HL-60 (cell line): ENCODE data around the gene GALNT5.

Experiments
- DNase-seq, 2 experiments: peaks; one replicate each; pipeline ENCODE4 v3.0.0-alpha.2; 2010 to 2020; ENCODE audit warnings: low read depth in 1 of 2, low spot score in 1 of 2
- H3K27ac ChIP-seq: fragments of 250-450 bp; sonication (Bioruptor Pico); replicated peaks from 2 replicates; pipeline ENCODE4 v1.5.1; 2020; ENCODE audit warnings: mild to moderate bottlenecking, moderate library complexity
- H3K27me3 ChIP-seq: fragments of 250-450 bp; sonication (Bioruptor Pico); 2 replicates; pipeline ENCODE4 v1.5.1; 2021; ENCODE audit warnings: mild to moderate bottlenecking, moderate library complexity; ENCODE audit not compliant: insufficient read depth, poor library complexity, severe bottlenecking
- H3K4me3 ChIP-seq: replicated peaks from 2 replicates; pipeline ENCODE4 v1.5.1; 2011; ENCODE audit warnings: mild to moderate bottlenecking, control low read depth, low read length; ENCODE audit not compliant: insufficient read depth
- GABPA ChIP-seq: IDR thresholded peaks from 2 replicates; pipeline ENCODE4 v1.6.1; 2012; ENCODE audit warnings: low read depth
- POLR2AphosphoS5 ChIP-seq: IDR thresholded peaks from 2 replicates; pipeline ENCODE4 v1.6.1; 2012; ENCODE audit warnings: low read depth
- SPI1 ChIP-seq: IDR thresholded peaks from 2 replicates; pipeline ENCODE4 v1.6.1; 2012; ENCODE audit warnings: low read depth, mild to moderate bottlenecking, borderline replicate concordance
- TF ChIP-seq, protein P1 (sequence below): IDR thresholded peaks from one replicate; pipeline ENCODE4 v1.5.1; 2011; ENCODE audit warnings: low read length, control low read depth, inconsistent platforms; ENCODE audit not compliant: insufficient read depth
- TF ChIP-seq, protein P2 (sequence below): IDR thresholded peaks from 2 replicates; pipeline ENCODE4 v1.6.1; 2012; ENCODE audit warnings: low read depth; ENCODE audit not compliant: insufficient replicate concordance

The GALNT5 gene

DNA sequence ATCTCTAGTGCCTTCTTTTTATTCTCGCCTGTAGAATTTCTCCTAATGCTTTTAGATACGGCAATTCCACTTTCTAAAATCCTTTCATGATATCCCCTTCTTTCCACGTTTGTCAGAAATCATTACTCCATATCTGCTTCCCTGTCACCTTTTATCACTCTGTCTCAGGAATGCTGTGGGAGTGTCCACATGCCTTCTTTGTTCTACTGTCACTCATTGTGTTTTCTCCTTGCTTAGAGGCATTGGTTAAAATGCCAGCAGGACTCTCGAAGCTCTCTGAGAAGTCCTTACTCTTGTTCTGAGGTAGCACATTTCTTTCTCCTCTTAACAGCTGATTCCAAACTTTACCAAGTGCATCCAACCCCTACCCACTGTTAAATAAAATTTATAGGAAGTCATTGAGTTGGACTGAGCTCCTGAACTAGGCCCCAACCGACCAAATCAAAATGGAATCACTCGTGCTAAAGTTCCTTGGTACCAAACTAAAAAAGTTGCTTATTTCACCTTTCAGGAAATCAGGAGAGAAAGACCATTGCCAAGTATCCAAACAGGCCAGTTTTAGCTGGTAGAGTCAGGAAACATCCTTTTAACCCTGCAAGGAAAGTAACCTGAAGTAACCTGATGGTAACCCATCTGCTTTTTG is 10.6 kb upstream of the GALNT5 start:
- Histone ChIP-seq H3K27ac (no peak overlapping the region), H3K27me3 (no peaks in the 10 kb centered on the region), H3K4me3 (no peak overlapping the region)
- no peak for DNase-seq
- no peak for TF ChIP-seq POLR2AphosphoS5
- TF ChIP-seq, protein P1, sequence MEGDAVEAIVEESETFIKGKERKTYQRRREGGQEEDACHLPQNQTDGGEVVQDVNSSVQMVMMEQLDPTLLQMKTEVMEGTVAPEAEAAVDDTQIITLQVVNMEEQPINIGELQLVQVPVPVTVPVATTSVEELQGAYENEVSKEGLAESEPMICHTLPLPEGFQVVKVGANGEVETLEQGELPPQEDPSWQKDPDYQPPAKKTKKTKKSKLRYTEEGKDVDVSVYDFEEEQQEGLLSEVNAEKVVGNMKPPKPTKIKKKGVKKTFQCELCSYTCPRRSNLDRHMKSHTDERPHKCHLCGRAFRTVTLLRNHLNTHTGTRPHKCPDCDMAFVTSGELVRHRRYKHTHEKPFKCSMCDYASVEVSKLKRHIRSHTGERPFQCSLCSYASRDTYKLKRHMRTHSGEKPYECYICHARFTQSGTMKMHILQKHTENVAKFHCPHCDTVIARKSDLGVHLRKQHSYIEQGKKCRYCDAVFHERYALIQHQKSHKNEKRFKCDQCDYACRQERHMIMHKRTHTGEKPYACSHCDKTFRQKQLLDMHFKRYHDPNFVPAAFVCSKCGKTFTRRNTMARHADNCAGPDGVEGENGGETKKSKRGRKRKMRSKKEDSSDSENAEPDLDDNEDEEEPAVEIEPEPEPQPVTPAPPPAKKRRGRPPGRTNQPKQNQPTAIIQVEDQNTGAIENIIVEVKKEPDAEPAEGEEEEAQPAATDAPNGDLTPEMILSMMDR: no peak
- TF ChIP-seq SPI1: no peak
- no peak for TF ChIP-seq GABPA
- TF ChIP-seq, protein P2, sequence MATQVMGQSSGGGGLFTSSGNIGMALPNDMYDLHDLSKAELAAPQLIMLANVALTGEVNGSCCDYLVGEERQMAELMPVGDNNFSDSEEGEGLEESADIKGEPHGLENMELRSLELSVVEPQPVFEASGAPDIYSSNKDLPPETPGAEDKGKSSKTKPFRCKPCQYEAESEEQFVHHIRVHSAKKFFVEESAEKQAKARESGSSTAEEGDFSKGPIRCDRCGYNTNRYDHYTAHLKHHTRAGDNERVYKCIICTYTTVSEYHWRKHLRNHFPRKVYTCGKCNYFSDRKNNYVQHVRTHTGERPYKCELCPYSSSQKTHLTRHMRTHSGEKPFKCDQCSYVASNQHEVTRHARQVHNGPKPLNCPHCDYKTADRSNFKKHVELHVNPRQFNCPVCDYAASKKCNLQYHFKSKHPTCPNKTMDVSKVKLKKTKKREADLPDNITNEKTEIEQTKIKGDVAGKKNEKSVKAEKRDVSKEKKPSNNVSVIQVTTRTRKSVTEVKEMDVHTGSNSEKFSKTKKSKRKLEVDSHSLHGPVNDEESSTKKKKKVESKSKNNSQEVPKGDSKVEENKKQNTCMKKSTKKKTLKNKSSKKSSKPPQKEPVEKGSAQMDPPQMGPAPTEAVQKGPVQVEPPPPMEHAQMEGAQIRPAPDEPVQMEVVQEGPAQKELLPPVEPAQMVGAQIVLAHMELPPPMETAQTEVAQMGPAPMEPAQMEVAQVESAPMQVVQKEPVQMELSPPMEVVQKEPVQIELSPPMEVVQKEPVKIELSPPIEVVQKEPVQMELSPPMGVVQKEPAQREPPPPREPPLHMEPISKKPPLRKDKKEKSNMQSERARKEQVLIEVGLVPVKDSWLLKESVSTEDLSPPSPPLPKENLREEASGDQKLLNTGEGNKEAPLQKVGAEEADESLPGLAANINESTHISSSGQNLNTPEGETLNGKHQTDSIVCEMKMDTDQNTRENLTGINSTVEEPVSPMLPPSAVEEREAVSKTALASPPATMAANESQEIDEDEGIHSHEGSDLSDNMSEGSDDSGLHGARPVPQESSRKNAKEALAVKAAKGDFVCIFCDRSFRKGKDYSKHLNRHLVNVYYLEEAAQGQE: no peak

DNA sequence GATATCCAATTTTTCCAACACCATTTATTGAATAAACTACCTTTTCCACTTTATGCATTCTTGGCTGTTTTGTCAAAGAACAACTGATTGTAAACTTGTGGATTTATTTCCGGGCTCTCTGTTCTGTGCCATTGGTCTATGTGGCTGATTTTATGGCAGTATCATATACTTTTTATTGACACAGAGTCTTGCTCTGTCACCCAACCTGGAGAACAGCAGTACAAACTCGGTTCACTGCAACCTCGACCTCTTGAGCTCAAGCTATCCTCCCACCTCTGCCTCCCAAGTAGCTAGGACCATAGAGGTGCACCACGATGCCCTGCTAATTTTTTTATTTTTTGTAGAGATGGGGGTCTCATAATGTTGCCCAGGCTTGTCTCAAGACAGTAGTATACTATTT is 6.7 kb upstream of the GALNT5 start:
- DNase-seq: no peak
- TF ChIP-seq GABPA (no peak), POLR2AphosphoS5 (no peak), SPI1 (no peak)
- TF ChIP-seq, protein P2: no peak
- TF ChIP-seq, protein P1: no peak
- H3K27me3 ChIP-seq: no peaks in the 10 kb centered on the region
- no peak overlapping the region for H3K4me3 ChIP-seq
- no peak overlapping the region for H3K27ac ChIP-seq

DNA sequence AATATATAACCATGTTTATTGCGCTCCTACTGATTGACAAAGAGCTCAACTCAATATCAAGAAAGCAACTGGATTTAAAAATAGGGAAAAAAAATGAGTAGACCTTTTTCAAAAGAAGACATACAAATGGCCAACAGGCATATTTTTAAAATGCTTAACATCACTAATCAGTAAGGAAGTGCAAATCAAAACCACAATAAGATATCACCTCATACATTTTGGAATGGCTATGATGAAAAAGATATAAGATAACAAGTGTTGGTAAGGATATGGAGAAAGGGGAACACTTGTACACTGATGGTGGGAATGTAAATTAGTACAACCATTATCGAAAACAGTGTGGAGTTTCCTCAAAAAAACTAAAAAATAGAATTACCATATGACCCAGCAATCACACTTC is 5.6 kb upstream of the GALNT5 start:
- no peak for DNase-seq
- Histone ChIP-seq H3K4me3 (no peak overlapping the region), H3K27me3 (no peaks in the 10 kb centered on the region), H3K27ac (no peak overlapping the region)
- TF ChIP-seq GABPA (no peak), SPI1 (no peak), POLR2AphosphoS5 (no peak)
- TF ChIP-seq, protein P2: no peak
- TF ChIP-seq, protein P1: no peak
